Measurements from ENCODE around the gene MTMR10.

DNA sequence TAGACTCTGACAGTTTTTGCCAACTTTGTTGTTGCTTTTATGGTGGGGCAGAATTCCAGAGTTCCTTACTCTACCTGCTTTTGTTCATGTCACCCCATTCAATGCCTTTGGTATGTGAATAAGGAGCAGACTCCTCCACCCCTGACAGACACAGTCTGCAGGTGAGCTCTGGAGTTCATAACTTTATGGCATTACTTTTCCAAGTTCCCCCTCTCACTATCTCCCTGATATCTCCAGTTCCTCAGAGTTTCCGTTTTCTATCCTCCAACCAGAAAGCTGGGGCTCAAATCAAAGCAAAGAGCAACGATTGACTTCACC, 23.1 kb upstream of the MTMR10 start:
- TF ChIP-seq, protein P1, sequence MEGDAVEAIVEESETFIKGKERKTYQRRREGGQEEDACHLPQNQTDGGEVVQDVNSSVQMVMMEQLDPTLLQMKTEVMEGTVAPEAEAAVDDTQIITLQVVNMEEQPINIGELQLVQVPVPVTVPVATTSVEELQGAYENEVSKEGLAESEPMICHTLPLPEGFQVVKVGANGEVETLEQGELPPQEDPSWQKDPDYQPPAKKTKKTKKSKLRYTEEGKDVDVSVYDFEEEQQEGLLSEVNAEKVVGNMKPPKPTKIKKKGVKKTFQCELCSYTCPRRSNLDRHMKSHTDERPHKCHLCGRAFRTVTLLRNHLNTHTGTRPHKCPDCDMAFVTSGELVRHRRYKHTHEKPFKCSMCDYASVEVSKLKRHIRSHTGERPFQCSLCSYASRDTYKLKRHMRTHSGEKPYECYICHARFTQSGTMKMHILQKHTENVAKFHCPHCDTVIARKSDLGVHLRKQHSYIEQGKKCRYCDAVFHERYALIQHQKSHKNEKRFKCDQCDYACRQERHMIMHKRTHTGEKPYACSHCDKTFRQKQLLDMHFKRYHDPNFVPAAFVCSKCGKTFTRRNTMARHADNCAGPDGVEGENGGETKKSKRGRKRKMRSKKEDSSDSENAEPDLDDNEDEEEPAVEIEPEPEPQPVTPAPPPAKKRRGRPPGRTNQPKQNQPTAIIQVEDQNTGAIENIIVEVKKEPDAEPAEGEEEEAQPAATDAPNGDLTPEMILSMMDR (conservative IDR thresholded peaks at IDR 0.05; ENCODE audit: low read depth, low read length): no peak
- TF ChIP-seq MXI1 (IDR thresholded peaks at IDR 0.05; ENCODE audit: borderline replicate concordance, low read depth, low read length): no peak
